Neural progenitor cell (in vitro differentiated cells): ENCODE measurements around the gene GPRC5D. TPM values are rescaled to one million over a fixed set of nuclear protein-coding genes. Genes with fewer than 3 reads are reported as not detected.

Source experiments
- DNase-seq: peaks from one replicate; pipeline ENCODE4 v3.0.0-alpha.2; 2016; ENCODE audit warnings: low spot score
- H2AFZ ChIP-seq: fragments of 200-600 bp; sonication (generic); replicated peaks from 2 replicates; pipeline ENCODE4 v1.6.1; 2016; ENCODE audit warnings: antibody characterized with exemption
- H3F3A ChIP-seq: fragments of 200-600 bp; sonication (generic); 2 replicates; pipeline ENCODE4 v1.6.1; 2016; ENCODE audit warnings: antibody characterized with exemption, low read depth
- H3K27ac ChIP-seq: fragments of 200-600 bp; sonication (generic); 2 replicates; pipeline ENCODE4 v1.5.1; 2016; ENCODE audit warnings: mild to moderate bottlenecking
- H3K27me3 ChIP-seq: fragments of 200-600 bp; sonication (generic); 2 replicates; pipeline ENCODE4 v1.6.1; 2016; ENCODE audit warnings: mild to moderate bottlenecking, moderate library complexity
- H3K36me3 ChIP-seq: fragments of 200-600 bp; sonication (generic); 2 replicates; pipeline ENCODE4 v1.5.1; 2016
- H3K4me1 ChIP-seq: fragments of 200-600 bp; sonication (generic); 2 replicates; pipeline ENCODE4 v1.6.1; 2016; ENCODE audit warnings: mixed run types
- H3K4me2 ChIP-seq: fragments of 200-600 bp; sonication (generic); 2 replicates; pipeline ENCODE4 v1.6.1; 2016
- H3K4me3 ChIP-seq: fragments of 200-600 bp; sonication (generic); 2 replicates; pipeline ENCODE4 v1.5.1; 2016
- H3K79me2 ChIP-seq: fragments of 200-600 bp; sonication (generic); 2 replicates; pipeline ENCODE4 v1.6.1; 2016; ENCODE audit warnings: low read depth
- H3K9ac ChIP-seq: fragments of 200-600 bp; sonication (generic); 2 replicates; pipeline ENCODE4 v1.6.1; 2016
- H3K9me3 ChIP-seq: fragments of 200-600 bp; sonication (generic); 2 replicates; pipeline ENCODE4 v1.5.1; 2016; ENCODE audit warnings: low read depth
- H4K20me1 ChIP-seq: fragments of 200-600 bp; sonication (generic); 2 replicates; pipeline ENCODE4 v1.6.1; 2016; ENCODE audit warnings: low read depth
- H3K27ac Mint-ChIP-seq: 3 replicates; pipeline ENCODE4 v1.8.0; 2021; ENCODE audit warnings: mixed read lengths
- H3K27me3 Mint-ChIP-seq: 2 replicates; pipeline ENCODE4 v1.8.0; 2022; ENCODE audit warnings: low read depth, mild to moderate bottlenecking, inconsistent platforms, moderate library complexity, mixed read lengths; ENCODE audit not compliant: insufficient read depth
- H3K36me3 Mint-ChIP-seq: 3 replicates; pipeline ENCODE4 v1.8.0; 2021; ENCODE audit warnings: mixed read lengths
- H3K4me1 Mint-ChIP-seq: 3 replicates; pipeline ENCODE4 v1.8.0; 2021; ENCODE audit warnings: mixed read lengths
- H3K4me3 Mint-ChIP-seq: 3 replicates; pipeline ENCODE4 v1.8.0; 2021; ENCODE audit warnings: mild to moderate bottlenecking, moderate library complexity, mixed read lengths
- H3K9me3 Mint-ChIP-seq: 3 replicates; pipeline ENCODE4 v1.8.0; 2020; ENCODE audit warnings: mixed read lengths
- EZH2 ChIP-seq: fragments of 200-600 bp; sonication (generic); IDR thresholded peaks from 2 replicates; pipeline ENCODE4 v1.6.1; 2017; ENCODE audit warnings: antibody characterized with exemption, mild to moderate bottlenecking, moderate library complexity
- EZH2phosphoT487 ChIP-seq: fragments of 200-600 bp; sonication (generic); IDR thresholded peaks from 2 replicates; pipeline ENCODE4 v1.6.1; 2017; ENCODE audit warnings: antibody characterized with exemption
- total RNA-seq: library from RNA; depleted of rRNA; stranded (reverse); fragments of >200 nt; gene quantifications from 2 replicates; pipeline ENCODE4 v1.2.3, GENCODE V29; 2015; ENCODE audit warnings: low replicate concordance
- TF ChIP-seq, protein P1 (sequence below): fragments of 200-600 bp; sonication (generic); IDR thresholded peaks from 2 replicates; pipeline ENCODE4 v1.5.1; 2017; ENCODE audit warnings: antibody characterized with exemption, mild to moderate bottlenecking

Gene GPRC5D
- total RNA-seq, 1 donor from 2014 or later = not detected

- no peaks in the 10 kb centered on the region for H4K20me1 ChIP-seq
- no peaks in the 10 kb centered on the region for H3K9me3 ChIP-seq
- Mint-ChIP-seq H3K36me3 (no peaks in the 10 kb centered on the region), H3K27ac (no peak overlapping the region), H3K4me1 (peaks cover 9% of the 10 kb centered on the region), H3K4me3 (no peak overlapping the region), H3K27me3 (peaks cover 5% of the 10 kb centered on the region), H3K9me3 (no peaks in the 10 kb centered on the region)
- no peak for DNase-seq
- H3K27ac ChIP-seq = no peak overlapping the region
- H3K4me2 ChIP-seq = no peak overlapping the region
- H3K4me1 ChIP-seq = no peaks in the 10 kb centered on the region
- H3F3A ChIP-seq = no peaks in the 10 kb centered on the region
- H2AFZ ChIP-seq = no peak overlapping the region
- no peaks in the 10 kb centered on the region for H3K27me3 ChIP-seq
- TF ChIP-seq, protein P1, sequence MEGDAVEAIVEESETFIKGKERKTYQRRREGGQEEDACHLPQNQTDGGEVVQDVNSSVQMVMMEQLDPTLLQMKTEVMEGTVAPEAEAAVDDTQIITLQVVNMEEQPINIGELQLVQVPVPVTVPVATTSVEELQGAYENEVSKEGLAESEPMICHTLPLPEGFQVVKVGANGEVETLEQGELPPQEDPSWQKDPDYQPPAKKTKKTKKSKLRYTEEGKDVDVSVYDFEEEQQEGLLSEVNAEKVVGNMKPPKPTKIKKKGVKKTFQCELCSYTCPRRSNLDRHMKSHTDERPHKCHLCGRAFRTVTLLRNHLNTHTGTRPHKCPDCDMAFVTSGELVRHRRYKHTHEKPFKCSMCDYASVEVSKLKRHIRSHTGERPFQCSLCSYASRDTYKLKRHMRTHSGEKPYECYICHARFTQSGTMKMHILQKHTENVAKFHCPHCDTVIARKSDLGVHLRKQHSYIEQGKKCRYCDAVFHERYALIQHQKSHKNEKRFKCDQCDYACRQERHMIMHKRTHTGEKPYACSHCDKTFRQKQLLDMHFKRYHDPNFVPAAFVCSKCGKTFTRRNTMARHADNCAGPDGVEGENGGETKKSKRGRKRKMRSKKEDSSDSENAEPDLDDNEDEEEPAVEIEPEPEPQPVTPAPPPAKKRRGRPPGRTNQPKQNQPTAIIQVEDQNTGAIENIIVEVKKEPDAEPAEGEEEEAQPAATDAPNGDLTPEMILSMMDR = no peak
- TF ChIP-seq EZH2 (no peak), EZH2phosphoT487 (no peak)
- H3K4me3 ChIP-seq = no peak overlapping the region
- no peak overlapping the region for H3K9ac ChIP-seq
- H3K79me2 ChIP-seq = no peaks in the 10 kb centered on the region
- no peaks in the 10 kb centered on the region for H3K36me3 ChIP-seq
Measured at GRCh38 chr12:12903642-12904609, 48.0 kb downstream of the GPRC5D start.

- no peak overlapping the region for H3K9ac ChIP-seq
- no peak overlapping the region for H3K27ac Mint-ChIP-seq
- H3K4me1 ChIP-seq = no peaks in the 10 kb centered on the region
- H3F3A ChIP-seq = no peaks in the 10 kb centered on the region
- H3K27me3 ChIP-seq = no peaks in the 10 kb centered on the region
- H3K36me3 ChIP-seq = no peaks in the 10 kb centered on the region
- no peaks in the 10 kb centered on the region for H3K79me2 ChIP-seq
- H3K4me2 ChIP-seq = no peak overlapping the region
- no peaks in the 10 kb centered on the region for H3K36me3 Mint-ChIP-seq
- no peak overlapping the region for H2AFZ ChIP-seq
- no peaks in the 10 kb centered on the region for H4K20me1 ChIP-seq
- no peaks in the 10 kb centered on the region for H3K9me3 ChIP-seq
- H3K4me3 ChIP-seq = no peak overlapping the region
- no peak for DNase-seq
- no peak overlapping the region for H3K27ac ChIP-seq
- H3K4me1 Mint-ChIP-seq = peaks cover 4% of the 10 kb centered on the region
- no peak overlapping the region for H3K4me3 Mint-ChIP-seq
- TF ChIP-seq EZH2phosphoT487 (no peak), EZH2 (no peak)
- TF ChIP-seq, protein P1 = no peak
- H3K9me3 Mint-ChIP-seq = no peaks in the 10 kb centered on the region
- peaks cover 4% of the 10 kb centered on the region for H3K27me3 Mint-ChIP-seq
Measured at GRCh38 chr12:12902036-12902435, 49.9 kb downstream of the GPRC5D start.

- H3K4me1 ChIP-seq = no peaks in the 10 kb centered on the region
- H3K4me2 ChIP-seq = no peak overlapping the region
- no peaks in the 10 kb centered on the region for H3K9me3 Mint-ChIP-seq
- no peak overlapping the region for H3K4me3 Mint-ChIP-seq
- no peak overlapping the region for H3K27ac ChIP-seq
- H4K20me1 ChIP-seq = no peaks in the 10 kb centered on the region
- H3K27ac Mint-ChIP-seq = no peak overlapping the region
- H2AFZ ChIP-seq = no peak overlapping the region
- DNase-seq = peak; percentile 24
- H3K79me2 ChIP-seq = no peaks in the 10 kb centered on the region
- H3F3A ChIP-seq = no peaks in the 10 kb centered on the region
- peaks cover 4% of the 10 kb centered on the region for H3K4me1 Mint-ChIP-seq
- no peak for TF ChIP-seq EZH2
- no peak for TF ChIP-seq EZH2phosphoT487
- TF ChIP-seq, protein P1 = no peak
- H3K4me3 ChIP-seq = no peak overlapping the region
- H3K9ac ChIP-seq = no peak overlapping the region
- H3K27me3 ChIP-seq = no peaks in the 10 kb centered on the region
- H3K36me3 ChIP-seq = no peaks in the 10 kb centered on the region
- H3K9me3 ChIP-seq = no peaks in the 10 kb centered on the region
- no peaks in the 10 kb centered on the region for H3K36me3 Mint-ChIP-seq
- H3K27me3 Mint-ChIP-seq = peaks cover 4% of the 10 kb centered on the region
Measured at GRCh38 chr12:12901158-12901791, 50.7 kb downstream of the GPRC5D start.
